NOMO-1 treated with DMSO at 0.1 percent for 48 hours (cell line): ENCODE measurements around the gene RIPK4.

Source experiments
- DNase-seq: peaks from one replicate; lab custom pipeline; 2025; ENCODE audit not compliant: unreplicated experiment; lab: John Stamatoyannopoulos, UW

Gene RIPK4

GRCh38 chr21:41769521-41769920 is 2.7 kb upstream of the RIPK4 start:
- no peak for DNase-seq

GRCh38 chr21:41769111-41769510 is 2.3 kb upstream of the RIPK4 start:
- DNase-seq: no peak

GRCh38 chr21:41768437-41769042 is 1.7 kb upstream of the RIPK4 start:
- peak; percentile 23 for DNase-seq

GRCh38 chr21:41767606-41768436 is 969 bp upstream of the RIPK4 start:
- DNase-seq: peak; percentile 24

- no peak for DNase-seq
Measured at GRCh38 chr21:41765973-41766882, 624 bp downstream of the RIPK4 start.

- DNase-seq: no peak
Measured at GRCh38 chr21:41765420-41765821, 1.4 kb downstream of the RIPK4 start.

- DNase-seq: no peak
Measured at GRCh38 chr21:41764558-41765419, 2.1 kb downstream of the RIPK4 start.

GRCh38 chr21:41763996-41764395 is 2.9 kb downstream of the RIPK4 start:
- no peak for DNase-seq

- DNase-seq: no peak
Measured at GRCh38 chr21:41763398-41763931, 3.4 kb downstream of the RIPK4 start.

GRCh38 chr21:41762753-41763152 is 4.1 kb downstream of the RIPK4 start:
- no peak for DNase-seq

GRCh38 chr21:41761934-41762635 is 4.8 kb downstream of the RIPK4 start:
- peak; percentile 59 for DNase-seq

GRCh38 chr21:41761211-41761933 is 5.5 kb downstream of the RIPK4 start:
- DNase-seq: peak; percentile 63

GRCh38 chr21:41760411-41760810 is 6.4 kb downstream of the RIPK4 start:
- no peak for DNase-seq

- no peak for DNase-seq
Measured at GRCh38 chr21:41759926-41760325, 6.9 kb downstream of the RIPK4 start.

GRCh38 chr21:41759214-41759840 is 7.5 kb downstream of the RIPK4 start:
- DNase-seq: no peak

GRCh38 chr21:41758550-41758949 is 8.3 kb downstream of the RIPK4 start:
- DNase-seq: no peak

- DNase-seq: no peak
Measured at GRCh38 chr21:41755934-41756773, 10.7 kb downstream of the RIPK4 start.
